Stimulated activated naive CD4-positive, alpha-beta T cell (primary cell): ENCODE data around the gene DMXL1.
"Not testable (repeated sequence)": the region's sequence is repeated elsewhere in the genome, so short reads cannot be mapped to it uniquely, and the experiment has no call there.

Source experiments
- DNase-seq, 6 experiments: peaks; one replicate each; lab custom pipeline; 2025; lab: John Stamatoyannopoulos, UW

Gene DMXL1

DNA sequence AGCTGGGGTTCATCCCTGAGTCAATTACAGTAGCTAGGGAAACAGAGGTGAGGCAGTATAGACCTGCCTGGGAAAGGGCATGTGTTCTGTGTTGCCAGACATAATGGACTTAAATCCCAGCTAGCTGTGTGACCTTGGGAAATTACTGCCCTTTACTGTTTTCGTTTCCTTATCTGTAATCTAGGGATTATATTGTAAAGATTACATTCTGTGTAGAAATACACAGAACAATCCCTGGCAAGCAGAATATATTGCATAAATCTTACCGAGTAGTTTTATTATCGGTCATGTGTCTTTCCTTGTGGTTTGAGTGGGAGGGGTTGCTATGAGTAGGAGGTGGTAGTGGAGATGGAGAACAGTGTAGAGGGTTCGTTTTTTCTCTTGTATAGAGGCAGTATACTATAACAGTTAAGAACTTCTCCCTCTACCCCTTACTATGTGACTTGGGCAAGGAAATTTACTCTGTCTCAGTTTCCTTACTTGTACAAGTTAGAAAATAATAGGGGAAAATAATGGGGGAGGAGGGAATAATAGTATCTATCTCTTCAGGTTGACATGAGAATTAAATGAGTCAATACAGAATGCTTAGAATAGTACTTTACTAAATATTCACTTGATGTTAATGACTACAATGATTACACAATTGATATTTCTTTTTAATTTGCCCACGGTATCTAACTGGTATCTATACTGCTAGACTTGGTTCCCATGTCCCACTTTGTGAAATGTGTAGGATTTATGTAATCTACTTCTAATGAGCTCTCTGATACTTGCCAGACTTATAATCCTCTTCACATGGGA, 7.1 kb upstream of the DMXL1 start:
- DNase-seq: no peak

DNA sequence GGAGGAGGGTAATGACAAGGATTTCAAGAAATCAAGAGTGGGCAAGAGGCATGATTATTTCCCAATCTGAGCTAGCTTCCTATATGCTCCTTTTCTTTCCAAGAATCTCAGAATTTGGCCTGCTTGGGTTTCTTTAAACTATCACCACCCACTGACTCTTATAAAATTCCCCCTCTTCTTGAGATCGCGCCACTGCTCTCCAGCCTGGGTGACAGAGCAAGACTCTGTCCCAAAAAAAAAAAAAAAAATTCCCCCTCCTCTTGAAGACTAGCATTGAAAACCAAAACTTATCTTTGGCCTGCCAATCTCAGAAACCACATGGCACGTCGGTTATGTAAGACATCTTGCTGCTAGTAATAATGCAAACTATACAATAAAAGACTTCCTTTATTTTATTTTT, 3.4 kb upstream of the DMXL1 start:
- DNase-seq: no peak

DNA sequence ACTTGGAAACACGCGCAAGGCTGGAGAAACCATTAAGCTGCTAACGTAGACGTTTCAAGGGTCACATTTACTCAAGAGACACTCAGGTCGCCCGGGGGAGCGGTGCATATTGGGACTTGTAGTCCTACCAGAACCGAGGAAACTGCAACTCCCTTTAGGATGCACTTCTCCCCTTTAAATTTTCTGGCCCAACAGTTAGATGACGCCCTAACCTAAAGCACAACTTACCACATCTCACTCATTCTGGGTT, 384 bp upstream of the DMXL1 start:
- DNase-seq: no peak

DNA sequence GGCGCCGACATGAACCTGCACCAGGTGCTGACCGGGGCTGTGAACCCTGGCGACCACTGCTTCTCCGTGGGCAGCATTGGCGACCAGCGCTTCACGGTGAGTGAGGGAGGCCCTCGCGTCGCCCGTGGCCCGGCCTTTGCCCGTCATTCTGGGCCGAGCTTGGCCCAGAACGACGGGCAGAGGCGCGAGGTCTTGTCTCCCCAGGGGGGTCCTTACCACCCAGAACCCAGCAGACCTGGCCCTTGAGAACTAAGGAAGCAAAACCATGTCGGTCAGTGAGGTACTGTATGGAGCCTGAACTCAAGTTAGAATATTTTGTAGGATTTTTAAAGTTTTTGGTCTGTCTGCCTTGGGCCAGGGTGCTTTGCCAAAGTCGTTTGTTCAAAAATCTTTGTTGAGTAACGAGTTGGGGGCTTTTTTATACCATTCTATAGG, 691 bp downstream of the DMXL1 start:
- DNase-seq: peak in 1 of 6 experiments; percentile 42

DNA sequence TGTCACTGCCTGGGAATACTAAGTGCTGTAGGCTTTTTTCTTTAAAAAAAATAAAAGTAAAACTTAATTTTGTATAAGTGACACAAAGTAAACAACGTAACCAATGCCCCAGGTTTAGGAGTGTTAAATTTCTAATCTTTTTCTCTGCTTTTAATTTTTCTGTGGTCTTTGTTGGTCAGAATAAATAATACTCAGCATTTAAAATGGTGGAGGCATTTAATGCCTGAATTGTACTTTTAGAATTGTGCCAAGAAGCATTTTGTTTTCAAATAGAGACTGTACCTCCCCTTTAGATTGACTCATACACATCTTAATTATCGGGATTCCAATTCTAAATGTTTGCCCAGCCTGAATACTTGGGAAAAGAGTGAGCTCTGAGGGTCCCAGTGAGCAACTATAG, 1.6 kb downstream of the DMXL1 start:
- no peak for DNase-seq

DNA sequence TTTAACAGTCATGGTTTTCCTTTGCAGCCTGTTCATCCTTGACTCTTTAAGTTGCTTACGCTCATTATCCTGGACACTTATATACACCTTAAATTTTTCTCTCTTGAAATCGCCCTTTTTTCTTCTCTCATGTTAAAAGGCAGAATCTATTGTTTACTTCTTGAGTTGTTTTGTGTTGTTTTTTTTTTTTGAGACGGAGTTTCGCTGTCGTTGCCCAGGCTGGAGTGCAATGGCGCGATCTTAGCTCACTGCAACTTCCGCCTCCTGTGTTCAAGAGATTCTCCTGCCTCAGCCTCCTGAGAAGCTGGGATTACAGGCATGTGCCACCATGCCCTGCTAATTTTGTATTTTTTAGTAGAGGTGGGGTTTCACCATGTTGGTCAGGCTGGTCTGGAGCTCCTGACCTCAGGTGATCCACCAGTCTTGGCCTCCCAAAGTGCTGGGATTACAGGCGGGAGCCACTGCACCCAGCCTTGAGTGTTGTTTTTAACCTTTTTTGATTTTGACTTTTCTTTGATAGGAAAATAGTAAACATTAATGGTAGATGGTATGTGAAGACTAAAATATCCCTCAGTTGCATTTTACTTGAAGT, 3.0 kb downstream of the DMXL1 start:
- not testable (repeated sequence) for DNase-seq

DNA sequence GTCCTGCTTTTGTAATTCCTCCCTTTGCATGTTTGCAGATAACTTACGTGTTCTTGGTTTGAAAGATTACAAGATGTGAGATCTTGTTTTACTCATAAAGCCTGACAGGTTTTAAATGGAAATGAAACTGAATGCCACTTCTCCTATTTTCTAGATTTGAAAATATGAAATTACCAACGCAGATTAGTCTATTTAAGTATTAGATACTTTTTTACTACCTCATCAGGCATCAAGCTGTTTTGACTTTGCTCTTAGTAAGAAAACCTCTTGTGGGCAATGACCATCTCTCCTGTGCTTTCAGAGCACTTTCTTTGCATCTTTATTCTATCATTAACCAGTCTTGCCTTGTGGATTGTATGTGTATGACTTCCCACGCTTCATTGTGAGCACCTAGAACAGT, 3.5 kb downstream of the DMXL1 start:
- DNase-seq: no peak

DNA sequence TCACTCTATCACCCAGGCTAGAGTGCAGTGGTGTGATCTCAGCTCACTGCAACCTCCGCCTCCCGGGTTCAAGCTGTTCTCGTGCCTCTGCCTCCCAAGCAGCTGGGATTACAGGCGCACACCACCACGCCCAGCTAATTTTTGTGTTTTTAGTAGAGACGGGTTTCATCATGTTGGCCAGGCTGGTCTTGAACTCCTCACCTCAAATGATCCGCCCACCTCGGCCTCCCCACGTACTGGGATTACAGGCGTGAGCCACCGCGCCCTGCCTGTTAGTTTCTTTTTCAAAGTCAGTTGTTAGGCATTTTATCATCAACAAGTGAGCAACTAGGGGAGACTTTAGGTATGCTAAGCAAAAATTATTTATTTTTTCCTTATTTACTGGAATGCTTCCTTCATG, 4.4 kb downstream of the DMXL1 start:
- not testable (repeated sequence) for DNase-seq

DNA sequence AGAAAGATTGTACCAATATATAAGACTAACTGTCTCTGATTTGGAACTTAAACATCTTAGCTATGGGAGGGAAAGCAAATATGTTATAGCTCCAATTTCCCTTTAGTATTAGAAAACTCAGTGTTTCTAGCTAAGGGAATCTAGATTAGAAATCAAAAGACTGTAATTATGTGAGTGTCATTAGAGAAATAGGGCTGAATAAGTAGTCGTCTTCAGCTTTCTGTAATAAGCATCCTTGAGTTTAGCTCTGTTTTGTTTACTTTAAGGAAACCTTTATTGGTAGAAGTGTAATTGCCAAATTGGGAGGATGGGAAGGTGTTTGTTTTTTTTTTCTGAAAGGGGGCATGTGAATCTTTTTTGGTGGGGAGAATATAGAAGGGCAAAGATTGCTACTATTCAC, 5.2 kb downstream of the DMXL1 start:
- no peak for DNase-seq

DNA sequence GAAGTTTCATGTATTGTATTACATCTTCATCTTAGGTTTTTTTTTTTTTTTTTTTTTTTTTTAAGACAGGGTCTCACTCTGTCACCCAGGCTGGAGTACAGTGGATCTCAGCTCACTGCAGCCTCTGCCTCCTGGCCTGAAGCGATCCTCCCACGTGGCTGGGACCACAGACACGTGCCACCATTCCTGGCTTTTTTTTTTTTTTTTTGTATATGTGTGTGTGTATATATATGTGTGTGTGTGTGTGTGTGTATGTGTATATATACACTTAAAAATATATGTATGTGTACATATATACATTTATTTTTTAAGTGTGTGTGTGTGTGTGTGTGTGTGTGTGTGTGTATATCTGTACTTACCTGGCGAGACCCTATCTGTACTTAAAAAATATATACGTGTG, 6.6 kb downstream of the DMXL1 start:
- no peak for DNase-seq

DNA sequence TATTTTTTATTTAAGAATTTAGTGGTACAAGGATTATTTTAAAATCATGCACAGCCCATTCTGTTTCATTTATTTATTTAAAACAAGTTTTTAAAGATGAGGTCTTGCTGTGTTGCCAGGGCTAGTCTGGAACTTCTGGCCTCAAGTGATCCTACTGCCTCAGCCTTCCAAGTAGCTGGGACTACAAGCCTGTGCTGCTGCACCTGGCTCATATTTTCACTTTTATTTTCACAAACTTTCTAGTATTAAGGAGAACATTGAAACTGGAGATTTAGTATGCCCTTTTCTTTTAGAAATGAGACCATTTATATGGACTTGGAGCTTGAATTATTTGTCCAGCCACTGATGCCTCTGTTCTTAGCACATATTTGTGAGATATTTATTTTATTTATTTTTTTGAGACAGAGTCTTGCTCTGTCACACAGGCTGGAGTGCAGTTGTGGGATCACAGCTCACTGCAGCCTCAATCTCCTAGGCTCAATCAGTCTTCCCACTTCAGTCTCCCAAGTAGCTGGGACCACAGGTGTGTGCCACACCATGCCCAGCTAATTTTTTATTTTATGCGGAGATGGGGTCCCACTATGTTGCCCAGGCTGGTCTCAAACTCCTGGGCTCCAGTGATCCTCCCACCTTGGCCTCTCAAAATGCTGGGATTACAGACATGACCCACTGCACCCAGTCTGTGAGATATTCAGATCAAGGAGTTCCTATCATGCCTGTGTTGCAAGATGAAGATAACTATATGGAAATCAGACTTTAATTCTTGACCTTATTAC, 7.4 kb downstream of the DMXL1 start:
- DNase-seq: no peak

DNA sequence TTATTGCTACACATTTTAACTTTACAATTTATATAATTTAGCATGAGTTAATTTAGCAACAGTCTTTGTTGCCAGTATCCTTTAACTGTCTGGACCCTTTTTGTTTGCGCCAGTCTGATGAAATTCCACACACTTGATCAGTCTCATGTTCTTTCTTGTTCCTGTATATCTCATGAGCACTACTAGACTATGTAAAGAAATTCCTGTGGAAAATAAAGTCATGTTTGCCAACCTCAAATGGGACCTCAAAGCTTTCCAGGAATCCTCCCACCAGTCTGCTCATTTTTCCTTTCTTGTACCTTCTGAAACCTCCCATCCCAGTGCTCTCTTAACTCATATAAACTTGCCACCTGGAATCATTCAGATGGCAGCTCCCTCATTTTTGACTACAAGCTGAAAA, 8.0 kb downstream of the DMXL1 start:
- DNase-seq: no peak

DNA sequence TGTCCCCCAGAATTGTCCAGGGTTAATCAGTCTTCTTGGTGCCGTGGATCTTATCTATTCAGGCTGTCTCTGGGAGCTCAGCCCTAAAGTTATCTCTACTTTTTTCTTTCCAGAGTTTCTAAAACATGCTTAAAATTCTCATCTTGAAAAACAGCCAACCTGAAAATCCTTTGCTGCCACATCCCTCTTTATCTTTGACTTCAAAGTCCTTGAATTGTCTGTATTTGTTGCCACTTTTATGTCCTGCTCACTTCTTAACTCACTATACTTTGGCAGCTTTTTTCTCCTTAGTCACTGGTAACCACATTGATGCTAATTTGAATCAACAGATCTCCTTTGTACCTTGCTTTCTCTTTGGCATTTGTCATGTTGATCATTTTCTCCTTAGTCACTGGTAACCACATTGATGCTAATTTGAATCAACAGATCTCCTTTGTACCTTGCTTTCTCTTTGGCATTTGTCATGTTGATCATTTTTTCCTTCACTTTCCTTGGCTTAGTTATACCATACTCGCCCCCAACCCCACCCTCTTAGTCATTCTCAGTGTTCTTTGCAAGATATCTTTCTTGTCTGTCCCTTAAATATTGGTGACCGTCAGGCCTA, 8.5 kb downstream of the DMXL1 start:
- DNase-seq: peak in 2 of 6 experiments; percentile 9 to 13

DNA sequence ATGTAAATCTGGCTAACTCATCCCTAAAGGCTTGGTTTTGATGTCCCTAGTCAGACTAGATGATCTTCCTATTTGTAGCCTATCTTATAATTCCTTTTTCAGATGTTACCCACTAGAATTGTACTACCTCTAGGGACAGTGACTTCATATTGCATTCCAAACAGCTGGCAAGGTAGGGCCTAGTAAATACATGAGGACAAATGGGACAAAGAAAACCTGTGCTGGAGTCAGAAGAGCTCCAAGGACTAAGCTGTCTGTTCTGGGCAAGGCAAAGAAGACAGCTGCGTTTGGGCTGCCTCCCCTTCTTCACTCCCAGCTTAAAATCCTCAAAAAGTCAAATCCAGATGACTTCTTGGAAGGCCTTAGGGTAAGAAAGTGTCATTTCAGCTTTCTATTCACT, 10.0 kb downstream of the DMXL1 start:
- DNase-seq: no peak

DNA sequence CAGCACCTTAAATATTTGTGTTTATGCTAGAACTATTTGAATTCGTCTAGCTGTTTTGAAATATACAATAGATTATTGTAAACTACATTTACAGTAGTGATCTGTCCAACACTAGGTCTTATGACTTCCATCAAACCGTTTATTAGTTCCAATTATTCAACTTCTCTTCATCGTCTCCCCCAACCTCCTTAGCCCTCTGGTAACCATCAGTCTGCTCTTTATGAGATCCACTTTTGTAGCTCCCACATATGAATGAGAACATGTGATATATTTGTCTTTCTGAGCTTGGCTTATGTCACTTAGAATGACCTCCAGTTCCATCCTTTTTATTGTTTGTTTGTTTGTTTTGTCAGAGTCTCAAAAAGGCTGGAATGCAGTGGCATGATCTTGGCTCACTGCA, 11.8 kb downstream of the DMXL1 start:
- DNase-seq: no peak

DNA sequence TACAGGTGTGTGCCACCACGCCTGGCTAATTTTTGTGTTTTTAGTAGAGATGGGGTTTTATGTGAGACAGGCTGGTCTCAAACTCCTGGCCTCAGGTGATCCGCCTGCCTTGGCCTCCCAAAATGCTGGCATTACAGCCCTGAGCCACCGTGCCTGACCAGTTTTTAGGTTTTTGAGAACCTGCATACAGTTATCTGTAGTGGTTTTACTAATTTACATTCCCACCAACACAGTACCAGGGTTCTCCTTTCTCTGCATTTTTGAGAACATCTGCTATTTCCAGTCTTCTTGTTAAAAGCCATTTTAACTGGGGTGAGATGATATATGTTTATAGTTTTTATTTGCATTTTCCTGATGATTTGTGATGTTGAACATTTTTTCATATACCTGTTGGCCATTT, 12.8 kb downstream of the DMXL1 start:
- DNase-seq: no peak

DNA sequence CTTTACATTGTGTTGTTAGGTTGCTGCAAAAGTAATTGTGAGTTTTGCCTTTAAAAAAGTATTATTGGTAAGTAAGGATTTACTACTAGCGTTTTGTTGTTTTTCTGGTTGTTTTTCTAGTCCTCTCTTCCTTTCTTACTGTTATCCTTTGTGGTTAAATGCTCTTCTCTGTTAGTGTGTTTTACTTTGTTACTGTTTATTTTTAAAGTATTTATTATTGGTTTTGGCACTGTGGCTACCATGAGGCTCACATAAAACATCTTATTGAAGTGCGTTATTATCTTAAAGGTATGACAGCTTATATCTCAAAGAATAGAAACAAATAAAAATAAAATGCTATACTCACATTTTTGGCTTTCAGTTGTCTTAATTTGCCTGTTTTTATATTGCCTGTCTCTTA, 17.6 kb downstream of the DMXL1 start:
- no peak for DNase-seq

DNA sequence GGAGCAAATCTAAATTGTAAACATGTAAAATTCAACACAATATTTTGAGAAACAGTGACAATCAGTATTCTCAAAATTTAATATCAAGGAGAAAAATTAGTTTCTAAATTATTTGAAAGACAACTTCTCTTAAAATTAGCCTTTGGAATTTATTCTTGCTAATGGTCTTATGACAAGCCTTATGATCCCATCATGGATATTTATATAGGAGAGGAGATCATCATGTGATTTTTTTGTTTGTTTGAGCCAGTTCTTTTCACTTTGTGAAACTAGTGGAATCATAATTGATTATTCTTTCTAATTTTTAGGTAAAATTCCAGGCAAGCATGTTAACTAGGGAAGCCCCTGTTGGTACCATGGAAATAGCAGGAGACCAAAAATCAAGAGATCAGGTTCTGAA, 24.7 kb downstream of the DMXL1 start:
- DNase-seq: no peak

DNA sequence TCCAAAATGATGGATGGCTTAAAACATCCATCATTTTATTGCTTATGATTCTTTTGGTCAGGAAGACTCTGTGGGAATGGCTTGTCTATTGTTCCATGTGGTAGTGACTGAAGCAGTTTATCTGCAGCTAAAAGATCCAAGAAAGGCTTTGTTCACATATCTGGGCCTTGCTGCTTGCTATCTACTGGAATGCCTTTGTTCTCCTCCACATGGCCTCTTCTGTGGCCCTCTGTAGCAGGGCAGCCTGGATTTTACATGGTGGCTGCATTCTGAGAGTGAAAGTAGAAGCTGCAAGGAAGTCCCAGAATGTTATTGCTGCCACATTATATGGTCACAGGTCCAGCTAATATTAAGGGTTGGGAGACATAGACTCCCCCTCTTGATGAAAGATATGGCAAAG, 35.1 kb downstream of the DMXL1 start:
- DNase-seq: no peak

DNA sequence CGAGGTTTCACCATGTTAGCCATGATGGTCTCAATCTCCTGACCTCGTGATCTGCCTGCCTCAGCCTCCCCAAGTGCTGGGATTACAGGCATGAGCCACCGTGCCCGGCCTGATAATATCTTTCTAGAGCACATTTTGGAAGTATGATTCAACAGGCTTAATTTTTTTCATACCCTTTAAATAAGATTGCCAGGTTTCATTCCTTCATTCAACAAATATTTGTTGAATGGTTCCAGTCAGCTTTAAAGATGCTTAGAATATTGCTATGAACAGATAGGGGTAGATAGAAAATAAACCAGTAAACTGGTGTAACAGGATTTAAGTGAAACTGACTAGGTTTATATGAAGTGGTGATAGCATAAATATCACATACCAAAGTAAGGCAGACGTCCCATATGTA, 41.3 kb downstream of the DMXL1 start:
- DNase-seq: no peak

DNA sequence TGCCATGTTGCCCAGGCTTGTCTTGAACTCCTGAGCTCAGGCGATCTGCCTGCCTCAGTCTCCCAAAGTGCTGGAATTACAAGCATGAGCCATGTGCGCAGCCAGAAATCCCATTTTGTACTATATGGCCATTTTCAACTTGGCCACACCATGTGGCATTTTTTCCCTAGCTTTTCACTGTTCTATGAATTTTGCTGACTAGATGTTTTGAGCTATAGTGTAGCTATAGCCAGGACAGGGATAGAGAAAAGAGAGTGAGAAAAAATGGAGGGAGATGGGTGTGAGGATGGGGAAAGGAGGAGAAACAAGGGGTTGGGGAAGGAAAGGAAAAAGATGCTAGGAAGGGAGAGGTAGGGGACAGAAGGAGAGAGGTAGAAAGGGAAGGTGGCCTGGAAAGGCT, 46.4 kb downstream of the DMXL1 start:
- no peak for DNase-seq

DNA sequence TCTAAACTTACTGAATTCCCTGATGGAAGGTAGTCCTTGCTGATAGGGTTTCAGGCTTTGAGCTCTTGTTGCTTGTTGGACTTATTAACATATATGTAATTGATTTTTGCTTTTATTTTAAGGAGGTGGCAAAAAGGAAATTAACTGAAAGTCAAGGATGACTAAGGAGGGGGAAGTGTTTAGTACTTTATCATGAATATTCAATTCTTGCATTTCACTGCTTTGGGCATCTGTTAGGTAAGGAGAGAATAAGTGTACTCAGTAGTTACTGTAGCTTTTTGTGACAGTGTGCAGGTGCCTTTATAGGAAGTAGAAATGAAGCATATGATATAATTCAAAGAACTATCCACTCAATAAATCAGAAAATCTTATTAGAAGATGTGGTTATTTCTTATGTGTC, 47.1 kb downstream of the DMXL1 start:
- no peak for DNase-seq

DNA sequence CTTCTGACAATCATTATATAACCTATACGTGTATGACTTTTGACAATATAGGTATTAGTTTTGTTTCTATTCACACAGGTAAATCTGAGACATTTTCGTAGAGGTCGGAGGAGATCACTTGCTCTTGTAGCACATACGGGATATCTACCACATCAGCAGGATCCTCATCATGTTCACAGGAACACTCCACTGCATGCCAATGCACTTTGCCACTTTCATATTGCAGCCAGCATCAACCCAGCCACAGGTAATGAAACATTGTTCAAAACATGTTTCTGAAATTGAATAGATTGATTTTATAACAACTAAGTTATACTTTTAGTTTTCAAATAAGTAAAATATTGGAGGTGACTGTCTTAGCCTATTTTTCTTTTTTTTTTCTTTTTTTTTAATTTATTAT, 50.0 kb downstream of the DMXL1 start:
- DNase-seq: no peak
